DLD1 (cell line): ENCODE data around the gene RNPS1.

Experiments used
- in situ Hi-C: cut with HindIII; loops from 2 replicates; pipeline ENCODE4 v1.10.0; 2017; ENCODE audit warnings: low sequenced_read_pairs

Gene RNPS1

DNA sequence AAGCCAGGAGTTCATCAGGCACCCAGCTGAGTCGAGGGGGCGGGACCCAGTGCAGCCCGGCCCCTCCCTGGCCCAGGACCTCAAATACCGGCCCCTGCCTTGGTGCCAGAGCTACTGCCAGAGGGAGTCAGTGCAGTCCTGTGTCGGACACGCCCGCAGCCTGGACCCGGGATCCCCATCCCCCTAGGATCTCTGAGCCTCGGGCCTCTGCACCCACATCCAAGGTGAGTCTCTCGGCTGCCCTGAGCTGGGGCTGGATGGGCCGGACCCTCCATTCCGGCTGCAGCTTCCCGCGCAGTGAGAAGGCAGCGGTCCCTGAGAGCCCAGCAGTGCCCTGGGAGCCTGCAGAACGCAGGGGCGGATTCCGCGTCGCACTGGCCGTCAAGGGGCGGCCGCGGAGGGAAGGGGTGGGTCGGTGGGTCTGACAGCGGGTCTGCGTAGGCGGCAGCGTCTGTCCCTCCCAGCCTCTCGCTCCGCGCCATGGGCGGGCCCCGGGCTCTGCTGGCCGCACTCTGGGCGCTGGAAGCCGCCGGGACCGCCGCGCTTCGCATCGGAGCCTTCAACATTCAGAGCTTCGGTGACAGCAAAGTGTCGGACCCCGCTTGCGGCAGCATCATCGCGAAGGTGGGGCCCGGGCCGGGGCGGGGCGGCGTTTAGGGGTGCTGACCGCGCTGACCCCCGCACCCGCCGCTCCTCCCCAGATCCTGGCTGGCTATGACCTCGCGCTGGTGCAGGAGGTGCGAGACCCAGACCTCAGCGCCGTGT lies 31.4 kb downstream of the RNPS1 start, which contains the start of gene DNASE1L2:
DNASE1L2 (plus strand) TSS at position 108 of the 765 bp plus-strand sequence; CDS start at position 481, 373 bp downstream.
- in situ Hi-C loops: no loop called here

DNA sequence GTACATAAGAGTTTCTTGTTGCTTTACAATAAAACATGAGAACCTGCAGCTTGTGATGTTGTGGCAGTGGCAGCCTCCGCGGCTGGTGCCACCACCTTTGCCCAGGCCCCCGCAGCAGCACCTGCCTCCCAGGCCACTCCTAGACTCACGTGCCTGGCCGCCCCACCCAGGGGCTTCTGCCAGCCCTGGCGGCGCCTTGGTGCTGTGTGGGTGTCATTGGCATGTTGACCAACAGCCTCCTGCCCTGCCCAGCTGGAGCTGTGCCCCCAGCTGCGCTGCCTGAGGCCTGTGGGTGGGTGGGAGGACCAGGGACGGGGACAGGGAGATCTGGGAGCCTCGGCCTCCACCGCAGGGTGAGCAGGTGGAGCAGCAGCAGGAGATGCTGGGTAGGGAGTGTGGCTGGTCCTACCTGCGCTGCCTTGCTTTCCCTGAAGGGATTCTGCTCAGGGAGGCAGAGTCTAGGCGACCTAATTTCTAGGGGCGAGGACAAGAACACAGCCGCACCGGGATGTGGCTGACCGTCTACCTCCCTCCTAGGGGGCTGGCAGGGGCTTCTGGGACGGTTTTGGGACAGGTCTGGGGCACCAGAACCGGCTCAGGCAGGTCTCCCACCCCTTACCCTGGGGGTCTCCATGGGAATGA lies 32.1 kb downstream of the RNPS1 start:
- in situ Hi-C loops: no loop called here

DNA sequence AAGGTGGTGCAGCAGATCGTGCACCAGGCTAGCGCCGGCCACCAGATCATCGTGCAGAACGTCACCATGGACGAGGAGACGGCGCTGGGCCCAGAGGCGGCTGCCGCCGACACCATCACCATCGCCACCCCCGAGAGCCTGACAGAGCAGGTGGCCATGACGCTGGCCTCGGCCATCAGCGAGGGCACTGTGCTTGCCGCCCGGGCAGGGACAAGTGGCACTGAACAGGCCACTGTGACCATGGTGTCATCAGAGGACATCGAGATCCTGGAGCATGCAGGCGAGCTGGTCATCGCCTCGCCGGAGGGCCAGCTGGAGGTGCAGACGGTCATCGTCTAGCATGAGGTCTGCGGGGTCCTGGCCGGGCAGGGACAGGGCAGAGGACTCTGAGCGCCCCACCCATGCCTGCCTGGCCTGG lies 32.7 kb downstream of the RNPS1 start:
- in situ Hi-C loops: no loop called here

DNA sequence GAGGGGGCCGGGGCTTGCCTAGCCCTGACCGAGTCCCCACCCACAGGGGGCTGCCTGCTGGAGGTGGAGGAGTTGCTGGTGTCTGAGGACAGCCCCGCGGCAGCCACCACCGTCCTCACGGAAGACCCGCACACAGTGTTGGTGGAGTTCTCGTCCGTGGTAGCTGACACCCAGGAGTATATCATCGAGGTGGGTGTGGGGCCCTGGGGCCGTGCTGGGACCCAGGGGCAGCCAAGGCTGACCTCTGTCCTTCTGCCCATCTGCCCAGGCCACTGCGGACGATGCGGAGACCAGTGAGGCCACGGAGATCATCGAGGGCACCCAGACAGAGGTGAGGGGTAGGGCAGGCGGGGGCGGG lies 33.1 kb downstream of the RNPS1 start:
- in situ Hi-C loops: no loop called here

DNA sequence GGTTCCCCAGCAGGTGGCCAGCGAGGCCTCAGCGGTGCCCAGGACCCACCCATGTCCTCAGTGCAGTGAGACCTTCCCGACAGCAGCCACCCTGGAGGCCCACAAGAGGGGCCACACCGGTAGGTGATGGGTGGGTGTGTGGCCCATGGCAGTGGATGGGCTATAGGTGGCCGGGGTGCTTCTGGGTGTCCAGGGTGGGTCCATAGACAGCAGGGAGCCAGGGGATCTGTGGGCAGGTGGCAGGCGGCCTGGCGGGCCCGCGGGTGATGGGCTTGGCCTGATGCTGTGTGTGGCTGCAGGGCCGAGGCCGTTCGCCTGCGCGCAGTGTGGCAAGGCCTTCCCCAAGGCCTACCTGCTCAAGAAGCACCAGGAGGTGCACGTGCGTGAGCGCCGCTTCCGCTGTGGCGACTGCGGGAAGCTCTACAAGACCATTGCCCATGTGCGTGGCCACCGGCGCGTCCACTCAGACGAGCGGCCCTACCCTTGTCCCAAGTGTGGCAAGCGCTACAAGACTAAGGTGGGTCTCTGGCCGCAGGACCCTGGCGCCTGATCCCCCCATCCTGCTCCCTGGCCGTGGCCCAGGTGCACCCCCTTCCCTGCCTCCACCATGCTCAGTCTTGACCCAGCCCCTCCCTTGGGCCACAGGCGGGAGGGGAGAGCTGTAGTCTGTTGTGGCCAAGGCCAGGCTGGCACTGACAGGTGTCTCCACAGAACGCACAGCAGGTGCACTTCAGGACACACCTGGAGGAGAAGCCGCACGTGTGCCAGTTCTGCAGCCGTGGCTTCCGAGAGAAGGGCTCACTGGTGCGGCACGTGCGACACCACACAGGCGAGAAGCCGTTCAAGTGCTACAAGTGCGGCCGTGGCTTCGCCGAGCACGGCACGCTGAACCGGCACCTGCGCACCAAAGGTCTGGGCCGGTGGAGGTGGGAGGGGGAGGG lies 33.8 kb downstream of the RNPS1 start:
- in situ Hi-C loops: no loop called here

DNA sequence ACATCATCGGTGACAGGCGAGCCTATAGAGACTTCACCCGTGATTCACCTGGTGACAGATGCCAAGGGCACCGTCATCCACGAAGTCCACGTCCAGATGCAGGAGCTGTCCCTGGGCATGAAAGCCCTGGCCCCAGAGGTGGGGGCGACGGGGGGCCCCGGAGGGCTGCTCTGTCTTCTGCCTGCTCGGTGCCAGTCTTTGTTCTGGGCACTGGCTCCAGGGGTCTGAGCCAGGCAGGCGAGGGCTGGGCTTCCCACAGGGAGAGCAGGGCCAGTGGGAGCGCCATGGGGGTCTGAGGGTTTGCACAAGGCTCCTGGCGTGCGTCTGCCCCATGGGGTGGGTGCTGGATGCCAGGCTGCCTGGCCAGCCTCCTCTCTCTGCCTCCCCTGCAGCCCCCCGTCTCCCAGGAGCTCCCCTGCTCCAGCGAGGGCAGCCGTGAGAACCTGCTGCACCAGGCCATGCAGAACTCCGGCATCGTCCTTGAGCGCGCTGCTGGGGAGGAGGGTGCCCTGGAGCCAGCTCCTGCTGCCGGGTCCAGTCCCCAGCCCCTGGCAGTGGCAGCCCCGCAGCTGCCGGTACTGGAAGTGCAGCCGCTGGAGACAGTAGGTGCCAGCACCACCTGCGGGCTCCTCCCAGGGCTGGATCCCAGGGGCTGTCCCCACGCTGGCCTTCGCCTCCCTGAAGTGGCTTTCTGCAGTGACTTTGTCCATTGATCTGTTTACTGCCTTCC lies 34.7 kb downstream of the RNPS1 start:
- in situ Hi-C loops: no loop called here

DNA sequence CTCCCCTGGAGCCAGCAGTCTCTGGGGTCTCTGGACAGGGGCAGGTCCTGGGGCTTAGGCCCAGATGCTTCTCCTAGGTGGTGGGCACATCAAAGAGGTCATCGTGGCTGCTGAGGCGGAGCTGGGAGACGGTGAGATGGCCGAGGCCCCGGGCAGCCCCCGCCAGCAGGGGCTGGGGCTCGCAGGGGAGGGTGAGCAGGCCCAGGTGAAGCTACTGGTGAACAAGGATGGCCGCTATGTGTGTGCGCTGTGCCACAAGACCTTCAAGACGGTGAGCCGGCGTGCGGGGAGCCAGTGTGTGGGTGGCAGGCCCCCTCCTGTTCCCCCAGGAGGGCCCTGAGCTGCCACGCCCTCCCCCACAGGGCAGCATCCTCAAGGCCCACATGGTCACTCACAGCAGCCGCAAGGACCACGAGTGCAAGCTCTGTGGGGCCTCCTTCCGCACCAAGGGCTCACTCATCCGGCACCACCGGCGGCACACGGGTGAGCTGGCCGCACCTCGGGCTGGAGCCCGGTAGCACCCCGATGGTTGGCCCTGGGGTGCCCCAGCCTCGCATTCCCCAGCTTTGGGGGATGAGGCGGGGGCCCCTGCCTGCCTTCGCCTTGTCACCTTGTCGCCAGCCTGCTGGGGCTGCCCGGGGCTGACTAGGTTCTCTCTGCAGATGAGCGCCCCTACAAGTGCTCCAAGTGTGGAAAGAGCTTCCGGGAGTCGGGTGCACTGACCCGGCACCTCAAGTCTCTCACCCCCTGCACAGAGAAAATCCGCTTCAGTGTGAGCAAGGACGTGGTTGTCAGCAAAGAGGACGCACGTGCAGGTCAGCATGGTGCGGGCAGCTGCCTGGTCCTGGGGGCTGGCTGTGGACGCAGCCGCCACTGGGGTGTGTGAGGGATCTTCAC lies 35.6 kb downstream of the RNPS1 start:
- in situ Hi-C loops: no loop called here

DNA sequence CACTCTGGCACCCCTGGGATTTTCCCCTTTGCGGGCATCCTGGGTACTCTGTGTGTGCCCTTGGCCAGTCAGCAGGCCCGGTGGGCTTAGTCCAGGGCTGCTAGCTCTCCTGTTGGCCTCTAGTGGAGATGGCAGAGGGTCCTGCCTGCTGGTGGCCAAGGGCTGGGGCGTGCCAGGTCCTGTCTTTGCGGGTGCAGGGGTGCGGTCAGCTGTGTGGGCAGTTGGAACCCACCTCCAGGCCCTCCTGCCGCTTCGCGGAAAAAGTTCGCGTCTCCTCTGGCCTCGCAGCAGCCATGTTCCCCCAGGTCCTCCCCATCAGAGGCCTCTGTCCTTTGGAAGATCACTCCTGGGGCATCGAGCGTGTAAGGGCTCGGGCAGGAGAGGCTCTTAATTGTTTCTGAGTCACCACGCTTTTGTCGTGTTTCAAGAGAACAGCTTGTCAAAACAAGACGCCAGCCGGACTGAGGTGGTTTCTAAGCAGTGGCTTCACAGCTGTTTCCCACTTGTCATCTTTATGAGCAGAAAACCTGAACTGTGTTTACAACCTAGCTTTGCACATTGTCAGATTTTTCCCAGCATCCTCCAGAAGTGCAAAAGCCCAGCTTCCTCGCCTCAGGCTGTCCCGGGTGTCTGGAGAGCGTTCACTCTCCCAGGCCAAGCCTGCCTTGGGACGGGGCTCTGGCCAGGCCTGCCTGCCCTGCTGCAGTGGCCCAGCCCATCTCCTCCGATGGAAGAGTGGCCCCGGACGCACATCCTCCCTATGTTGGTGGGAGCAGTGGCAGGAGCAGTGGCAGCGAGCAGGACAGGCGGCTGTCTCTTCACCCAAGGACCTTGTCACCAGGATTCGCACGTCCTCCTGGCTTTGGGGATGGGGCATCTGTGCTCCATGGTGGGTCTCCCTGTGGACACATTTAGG lies 36.7 kb downstream of the RNPS1 start:
- in situ Hi-C loops: no loop called here

DNA sequence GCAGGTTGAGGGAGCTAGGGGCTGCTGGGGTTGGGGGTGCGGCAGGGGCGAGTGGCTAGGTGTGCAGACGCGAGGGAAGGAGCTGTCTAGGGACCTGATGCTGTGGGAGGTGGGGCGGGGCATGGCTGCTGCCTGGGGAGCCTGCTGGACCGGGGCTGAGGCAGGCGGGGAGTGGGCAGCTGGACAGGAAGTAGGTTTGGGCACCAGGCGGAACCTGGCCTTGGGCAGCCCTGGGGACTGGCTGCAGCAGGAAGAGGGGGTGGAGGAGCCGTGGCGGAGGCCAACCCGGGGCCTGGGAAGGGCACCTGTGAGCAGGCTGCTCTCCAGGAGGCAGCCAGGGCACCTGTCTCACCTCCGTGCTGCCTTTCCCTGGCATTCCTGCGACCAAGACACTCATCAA lies 37.5 kb downstream of the RNPS1 start:
- in situ Hi-C loops: no loop called here

DNA sequence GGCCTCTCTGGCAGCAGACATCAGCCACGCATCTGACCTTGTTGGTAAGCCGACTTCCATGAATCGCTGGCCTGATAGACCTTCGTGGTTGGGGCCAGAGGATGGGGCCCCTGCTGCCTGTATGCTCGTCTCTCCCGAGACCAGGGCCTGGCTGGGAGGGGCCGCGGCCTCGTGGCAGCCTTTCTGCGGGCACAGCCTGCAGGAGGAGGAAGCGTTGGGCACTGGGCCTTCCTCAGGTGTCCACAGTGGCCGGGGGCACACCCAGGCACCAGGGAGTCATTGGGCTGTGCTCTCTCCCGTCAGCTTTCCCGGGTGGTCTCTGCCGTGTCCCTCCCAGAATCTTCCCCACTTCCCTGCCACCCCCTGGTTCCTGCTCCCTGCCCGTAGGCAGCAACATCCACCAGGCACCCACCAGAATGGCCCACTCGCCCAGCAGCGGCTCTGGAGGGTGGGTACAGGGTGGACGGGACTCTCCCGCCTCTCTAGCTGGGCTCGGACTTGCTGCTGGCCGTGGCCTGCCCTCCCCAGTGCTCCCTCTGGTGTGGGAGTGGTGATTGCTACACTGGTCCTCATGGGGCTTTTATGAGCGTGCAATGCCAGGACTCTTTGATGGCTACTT lies 38.2 kb downstream of the RNPS1 start:
- in situ Hi-C loops: no loop called here

DNA sequence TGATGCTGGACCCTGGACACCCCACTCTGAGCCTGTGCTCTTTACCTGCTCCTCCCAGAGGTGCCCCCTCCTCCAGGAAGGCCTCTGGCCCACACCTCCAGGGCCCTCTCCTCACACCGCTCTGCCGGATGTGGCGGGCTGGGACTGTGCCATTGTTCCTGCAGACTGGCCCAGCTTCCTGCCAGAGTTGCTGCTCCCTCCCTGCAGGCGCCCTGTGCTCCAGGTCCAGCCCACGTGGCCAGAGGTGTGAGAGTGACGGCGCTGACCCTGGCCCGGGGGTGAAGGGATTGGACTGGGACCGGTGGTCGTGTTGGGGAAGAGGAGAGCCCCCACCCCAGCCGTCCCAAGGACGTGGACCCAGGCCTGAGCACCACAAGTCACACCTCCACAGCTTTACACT lies 38.8 kb downstream of the RNPS1 start:
- in situ Hi-C loops: no loop called here

DNA sequence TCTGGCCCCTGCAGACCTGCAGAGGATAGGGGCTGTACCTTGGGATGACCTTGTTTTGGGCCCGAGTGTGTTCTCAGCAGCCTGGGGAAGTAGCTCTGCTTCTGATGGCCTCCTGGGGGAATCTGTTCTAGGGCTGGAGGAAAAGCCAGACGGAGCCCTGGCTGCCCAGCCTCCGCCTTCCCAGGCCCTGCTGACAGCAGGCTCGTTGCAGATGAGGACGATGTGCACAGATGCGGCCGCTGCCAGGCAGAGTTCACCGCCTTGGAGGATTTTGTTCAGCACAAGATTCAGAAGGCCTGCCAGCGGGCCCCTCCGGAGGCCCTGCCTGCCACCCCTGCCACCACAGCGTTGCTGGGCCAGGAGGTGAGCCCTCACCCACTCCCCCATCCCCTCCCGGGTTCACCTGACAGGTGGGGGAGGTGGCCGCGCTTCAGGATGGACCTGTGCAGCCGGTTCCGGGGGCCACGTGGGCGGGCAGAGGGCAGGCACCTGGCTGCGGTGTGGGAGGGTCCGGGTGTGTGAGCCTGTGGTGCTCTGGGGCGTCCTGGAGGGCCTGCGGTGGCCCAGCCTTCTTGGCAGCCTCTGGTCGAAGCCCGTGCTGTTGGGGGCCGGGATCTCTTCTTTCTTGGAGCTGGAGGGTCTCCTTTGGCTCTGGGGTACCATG lies 39.6 kb downstream of the RNPS1 start:
- in situ Hi-C loops: no loop called here

DNA sequence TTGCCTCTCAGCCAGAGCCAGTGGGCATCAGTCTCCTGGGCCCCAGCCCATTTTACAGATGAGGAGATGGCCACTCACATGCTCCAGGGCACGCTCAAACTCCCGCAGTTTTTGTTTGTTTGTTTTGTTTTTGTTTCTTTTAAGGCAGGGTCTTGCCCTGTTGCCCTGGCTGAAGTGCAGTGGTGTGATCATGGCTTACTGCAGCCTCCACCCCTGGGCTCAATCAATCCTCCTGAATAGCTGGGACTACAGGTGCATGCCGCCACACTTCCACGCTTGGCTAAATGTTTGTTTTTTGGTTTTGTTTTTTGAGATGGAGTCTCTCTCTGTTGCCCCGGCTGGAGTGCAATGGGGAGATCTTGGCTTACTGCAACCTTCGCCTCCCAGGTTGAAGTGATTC lies 41.0 kb downstream of the RNPS1 start:
- in situ Hi-C loops: no loop called here

DNA sequence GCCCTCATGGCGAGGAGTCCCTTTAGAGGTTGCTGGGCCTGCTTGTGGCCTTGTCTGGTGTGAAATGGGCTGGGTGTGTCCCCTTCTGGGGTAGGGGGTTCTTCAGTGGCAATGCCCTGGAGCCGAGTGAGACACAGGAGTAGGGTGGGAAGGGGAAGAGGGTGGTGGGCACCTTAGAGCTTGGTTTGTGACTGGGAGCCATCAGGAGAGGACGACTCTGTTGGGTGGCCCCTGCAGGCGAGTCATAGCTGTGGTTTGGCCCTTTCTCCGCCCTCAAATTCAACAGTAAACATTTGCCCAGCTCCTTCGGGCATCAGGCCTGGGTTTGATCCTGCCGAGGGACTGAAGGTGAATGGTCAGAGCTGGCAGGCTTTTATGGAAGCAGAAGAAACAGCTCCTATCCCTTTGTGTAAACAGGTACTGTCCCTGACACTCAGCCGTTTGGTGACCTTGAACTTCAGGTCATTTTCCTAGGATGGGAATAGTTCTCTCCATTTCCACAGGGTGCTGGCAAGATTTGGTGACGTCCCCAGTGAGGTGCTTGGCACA lies 41.6 kb downstream of the RNPS1 start:
- in situ Hi-C loops: no loop called here

DNA sequence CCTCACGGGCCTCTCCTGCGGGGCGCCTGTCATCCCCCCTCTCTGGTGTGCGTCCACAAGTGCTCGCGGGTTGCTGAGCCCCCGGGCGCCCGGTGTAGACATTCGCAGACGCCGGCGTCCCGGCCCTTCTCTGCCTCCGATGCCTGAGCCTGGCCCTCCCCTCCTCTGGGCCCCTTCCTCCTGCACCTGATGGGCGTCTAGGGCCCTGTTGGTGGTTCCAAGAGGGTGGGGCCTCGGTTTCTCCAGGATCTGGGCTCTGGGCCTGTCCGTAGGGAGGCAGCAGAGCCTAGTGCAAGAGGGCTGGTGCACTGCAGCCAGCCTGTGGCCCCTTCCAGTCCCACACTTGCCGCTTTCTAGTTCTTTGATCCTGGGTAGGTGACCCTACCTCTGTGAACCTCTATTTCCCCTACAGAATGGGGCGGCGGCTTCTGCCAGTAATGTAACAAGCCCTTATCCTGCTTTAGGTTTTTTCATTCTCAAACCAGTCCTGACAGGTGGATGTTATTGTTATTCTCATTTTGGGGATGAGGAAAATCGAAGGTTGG lies 43.9 kb downstream of the RNPS1 start:
- in situ Hi-C loops: no loop called here

DNA sequence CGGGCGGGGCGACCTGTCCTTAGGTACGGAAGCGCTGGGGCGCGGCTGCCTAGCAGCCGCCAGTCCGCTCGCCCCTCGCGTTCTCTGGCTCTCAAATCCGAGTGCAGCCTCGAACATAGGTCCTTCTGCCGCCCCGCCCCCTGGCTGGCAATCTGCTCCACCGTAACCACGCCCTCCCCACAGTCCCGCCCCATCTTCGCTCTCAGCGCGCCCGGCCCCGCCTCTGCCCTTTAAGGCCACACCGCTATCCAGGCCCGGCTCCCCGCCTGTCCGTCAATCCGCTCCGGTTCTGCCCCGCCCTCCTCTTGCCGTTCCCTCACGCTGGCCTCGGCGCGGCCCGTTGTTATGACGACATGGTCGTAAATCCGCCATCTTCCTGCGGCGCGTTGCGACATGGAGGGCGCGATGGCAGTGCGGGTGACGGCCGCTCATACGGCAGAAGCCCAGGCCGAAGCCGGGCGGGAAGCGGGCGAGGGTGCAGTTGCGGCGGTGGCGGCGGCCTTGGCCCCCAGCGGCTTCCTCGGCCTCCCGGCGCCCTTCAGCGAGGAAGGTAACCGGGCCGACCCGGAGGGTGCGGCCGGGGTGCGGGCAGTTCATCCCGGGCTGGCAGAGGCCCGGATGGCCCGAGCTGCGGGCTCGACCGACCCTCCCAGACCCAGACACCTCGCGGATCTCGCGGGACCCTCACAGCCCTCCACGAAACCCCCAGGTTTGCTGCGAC lies 44.5 kb downstream of the RNPS1 start, which contains the start of gene E4F1:
E4F1 (plus strand) TSS at position 371 of the 721 bp plus-strand sequence; CDS start at position 394, 23 bp downstream.
- in situ Hi-C loops: no loop called here
